Gastroesophageal sphincter (tissue), 4 donors: Measurements from ENCODE around the gene MPPED1. TPM values are rescaled to one million over a fixed set of nuclear protein-coding genes. Genes with fewer than 3 reads are reported as not detected.

ENCODE experiments used
- ATAC-seq: fragments of 150-250 bp; one replicate; pipeline ENCODE4 v1.9.1; 2016; ENCODE audit warnings: mild to moderate bottlenecking, moderate library complexity
- H3K27ac ChIP-seq, 4 donors: fragments of 200-600 bp; sonication (generic) in 3 of 4; 1 replicate in 3 of 4; 2 replicates in 1 of 4; pipeline ENCODE4 v1.5.1; 2016 to 2019
- H3K27me3 ChIP-seq: fragments of 200-600 bp; sonication (generic); one replicate; pipeline ENCODE4 v1.5.1; 2019
- H3K36me3 ChIP-seq, 2 donors: fragments of 200-600 bp; sonication (generic); one replicate each; pipeline ENCODE4 v1.5.1; 2019; ENCODE audit warnings: control low read depth in 1 of 2
- H3K4me1 ChIP-seq, 3 donors: fragments of 200-600 bp; sonication (generic); 1 replicate in 2 of 3; 2 replicates in 1 of 3; pipeline ENCODE4 v1.5.1; 2016 to 2019; ENCODE audit warnings: control low read depth in 2 of 3
- H3K4me3 ChIP-seq, 2 donors: fragments of 200-600 bp; sonication (generic); one replicate each; pipeline ENCODE4 v1.5.1; 2019; ENCODE audit warnings: mild to moderate bottlenecking in 1 of 2, moderate library complexity in 1 of 2
- H3K9me3 ChIP-seq, 3 donors: fragments of 200-600 bp; sonication (generic); one replicate each; pipeline ENCODE4 v1.5.1; 2017 to 2019; ENCODE audit warnings: control low read depth in 2 of 3
- EP300 ChIP-seq: sonication (generic); formaldehyde crosslinking; IDR thresholded peaks from one replicate; pipeline ENCODE4 v1.6.1; 2017; ENCODE audit warnings: antibody characterized with exemption, mild to moderate bottlenecking
- POLR2A ChIP-seq, 2 donors: fragments of 450-650 bp; IDR thresholded peaks; one replicate each; pipeline ENCODE4 v1.6.1; 2017; ENCODE audit warnings: antibody characterized with exemption in 2 of 2, mild to moderate bottlenecking in 2 of 2, moderate library complexity in 1 of 2
- POLR2AphosphoS5 ChIP-seq: sonication (generic); formaldehyde crosslinking; IDR thresholded peaks from one replicate; pipeline ENCODE4 v1.6.1; 2017; ENCODE audit warnings: antibody characterized with exemption
- WGBS, 2 donors: methylation state at CpG; one replicate each; pipeline ENCODE4 v1.1.5; 2018; ENCODE audit warnings: low coverage in 1 of 2; 5-methylcytosine and 5-hydroxymethylcytosine counted together
- total RNA-seq, 4 donors: library from RNA; depleted of rRNA; stranded (reverse); fragments of >200 nt; gene quantifications; one replicate each; pipeline ENCODE4 v1.1.0, GENCODE V29; 2016
- TF ChIP-seq, protein P1 (sequence below), 4 experiments: fragments of 200-600 bp in 2 of 4; fragments of 450-650 bp in 2 of 4; sonication (generic) in 1 of 4; IDR thresholded peaks; one replicate each; pipeline ENCODE4 v1.5.1; 2017 to 2019; ENCODE audit warnings: antibody characterized with exemption in 4 of 4, mild to moderate bottlenecking in 2 of 4, moderate library complexity in 2 of 4

Gene MPPED1
- total RNA-seq, 4 donors from 2014 or later: 0.13 TPM; not detected in 3

DNA sequence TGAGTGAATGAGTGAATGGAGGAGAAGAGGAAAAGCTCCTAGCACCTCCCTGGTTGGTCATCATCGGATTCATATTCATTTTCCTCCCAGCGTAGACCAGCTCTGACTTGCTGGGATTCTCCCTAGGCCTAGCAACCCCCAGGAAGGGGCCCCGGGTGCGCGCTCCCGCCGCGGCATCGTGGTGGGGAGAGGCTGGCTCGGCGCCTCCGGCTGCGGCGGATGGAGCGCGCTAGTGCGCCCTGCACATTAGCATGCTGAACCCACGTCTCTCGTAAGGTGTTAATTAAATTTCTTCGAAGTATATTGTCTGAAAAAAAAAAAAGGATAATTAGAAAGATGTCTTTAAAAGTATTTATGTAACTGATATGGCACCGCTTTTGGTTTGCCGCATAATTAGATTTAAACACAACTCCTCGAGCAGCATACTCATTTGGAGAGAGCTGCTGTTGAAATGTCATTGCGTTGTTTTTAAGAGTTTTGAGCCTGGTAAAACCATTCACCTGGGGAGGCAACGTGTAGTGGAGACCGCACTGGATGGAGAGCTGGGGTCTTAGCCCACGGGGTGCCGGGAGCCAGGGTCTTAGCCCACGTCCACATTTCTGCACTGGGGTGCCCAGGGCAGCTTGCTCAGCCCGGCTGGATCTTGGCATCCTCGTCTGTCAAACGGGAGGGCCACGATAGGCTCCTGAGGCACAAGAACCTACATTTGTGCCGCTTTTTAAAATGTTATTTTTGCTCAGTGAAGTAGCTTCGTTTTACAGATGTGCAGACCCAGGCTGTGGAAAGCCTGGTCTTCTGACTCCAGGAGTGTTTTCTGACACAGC lies 21.8 kb downstream of the MPPED1 start:
- Histone ChIP-seq H3K9me3 (no peaks in the 10 kb centered on the region), H3K4me1 (no peaks in the 10 kb centered on the region), H3K4me3 (no peak overlapping the region), H3K27me3 (peaks cover 88% of the 10 kb centered on the region), H3K27ac (no peak overlapping the region), H3K36me3 (no peaks in the 10 kb centered on the region)
- TF ChIP-seq POLR2A (IDR thresholded peaks at IDR 0.05) (no peak), EP300 (no peak), POLR2AphosphoS5 (no peak)
- TF ChIP-seq, protein P1, sequence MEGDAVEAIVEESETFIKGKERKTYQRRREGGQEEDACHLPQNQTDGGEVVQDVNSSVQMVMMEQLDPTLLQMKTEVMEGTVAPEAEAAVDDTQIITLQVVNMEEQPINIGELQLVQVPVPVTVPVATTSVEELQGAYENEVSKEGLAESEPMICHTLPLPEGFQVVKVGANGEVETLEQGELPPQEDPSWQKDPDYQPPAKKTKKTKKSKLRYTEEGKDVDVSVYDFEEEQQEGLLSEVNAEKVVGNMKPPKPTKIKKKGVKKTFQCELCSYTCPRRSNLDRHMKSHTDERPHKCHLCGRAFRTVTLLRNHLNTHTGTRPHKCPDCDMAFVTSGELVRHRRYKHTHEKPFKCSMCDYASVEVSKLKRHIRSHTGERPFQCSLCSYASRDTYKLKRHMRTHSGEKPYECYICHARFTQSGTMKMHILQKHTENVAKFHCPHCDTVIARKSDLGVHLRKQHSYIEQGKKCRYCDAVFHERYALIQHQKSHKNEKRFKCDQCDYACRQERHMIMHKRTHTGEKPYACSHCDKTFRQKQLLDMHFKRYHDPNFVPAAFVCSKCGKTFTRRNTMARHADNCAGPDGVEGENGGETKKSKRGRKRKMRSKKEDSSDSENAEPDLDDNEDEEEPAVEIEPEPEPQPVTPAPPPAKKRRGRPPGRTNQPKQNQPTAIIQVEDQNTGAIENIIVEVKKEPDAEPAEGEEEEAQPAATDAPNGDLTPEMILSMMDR (IDR thresholded peaks at IDR 0.05): no peak
- no peak for ATAC-seq
- 74 to 81% methylated on average over 14 to 19 of the region's 35 CpGs for WGBS, 2 donors

DNA sequence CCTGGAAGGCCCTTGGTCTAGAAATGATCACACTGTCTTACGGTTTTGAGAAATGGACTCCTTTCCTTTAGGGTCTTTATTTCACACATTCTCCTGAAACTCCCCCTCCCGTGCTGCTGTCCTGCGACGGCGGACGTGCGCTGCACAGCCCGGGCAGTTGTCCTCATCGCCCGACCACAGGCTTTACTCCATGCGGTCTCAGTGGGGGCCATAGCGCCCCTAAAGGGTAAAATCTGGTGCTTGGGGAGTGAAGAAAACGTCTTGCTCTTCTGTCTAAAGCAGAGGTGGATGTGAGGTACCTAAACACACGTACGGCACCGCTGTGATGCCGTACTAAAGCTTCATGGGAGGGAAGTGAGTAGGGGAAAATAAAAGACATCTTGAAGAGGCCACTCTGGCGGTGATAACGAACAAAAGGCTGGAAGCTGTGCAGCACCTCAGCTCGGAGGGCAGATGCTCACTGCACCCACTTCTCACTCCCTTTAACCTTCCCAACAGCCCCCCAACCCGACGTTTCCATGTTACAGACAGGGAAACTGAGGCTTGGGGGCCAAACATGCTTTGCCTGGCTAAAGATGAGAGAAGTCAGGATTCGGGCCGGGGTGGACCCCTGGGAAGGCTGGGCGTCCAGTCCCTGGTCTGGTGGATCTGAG lies 22.6 kb downstream of the MPPED1 start:
- WGBS, 2 donors: 65 to 81% methylated on average over 16 to 19 of the region's 25 CpGs
- no peaks in the 10 kb centered on the region for H3K36me3 ChIP-seq
- H3K9me3 ChIP-seq: no peaks in the 10 kb centered on the region
- no peak overlapping the region for H3K27ac ChIP-seq
- no peak overlapping the region for H3K4me3 ChIP-seq
- TF ChIP-seq, protein P1 (IDR thresholded peaks at IDR 0.05): no peak
- TF ChIP-seq POLR2A (IDR thresholded peaks at IDR 0.05) (no peak), POLR2AphosphoS5 (no peak), EP300 (no peak)
- H3K27me3 ChIP-seq: peaks cover 81% of the 10 kb centered on the region
- ATAC-seq: no peak
- H3K4me1 ChIP-seq: no peaks in the 10 kb centered on the region

DNA sequence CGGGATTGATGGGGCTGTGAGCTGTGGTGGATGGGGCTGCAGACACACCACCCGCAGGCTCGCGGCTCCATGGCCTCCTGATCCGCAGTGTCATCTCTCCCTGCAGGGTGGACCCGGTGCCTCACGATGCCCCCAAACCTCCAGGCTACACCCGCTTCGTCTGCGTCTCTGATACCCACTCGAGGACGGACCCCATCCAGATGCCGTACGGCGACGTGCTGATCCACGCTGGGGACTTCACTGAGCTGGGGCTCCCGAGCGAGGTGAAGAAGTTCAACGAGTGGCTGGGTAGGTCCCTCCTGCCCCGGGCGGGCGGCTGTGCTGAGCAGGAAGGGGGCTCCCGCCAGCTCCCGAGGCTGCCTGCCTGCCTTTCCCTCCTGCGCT lies 23.1 kb downstream of the MPPED1 start:
- H3K4me1 ChIP-seq: no peaks in the 10 kb centered on the region
- H3K36me3 ChIP-seq: no peaks in the 10 kb centered on the region
- peaks cover 78% of the 10 kb centered on the region for H3K27me3 ChIP-seq
- H3K4me3 ChIP-seq: no peak overlapping the region
- no peaks in the 10 kb centered on the region for H3K9me3 ChIP-seq
- no peak for ATAC-seq
- no peak for TF ChIP-seq EP300
- no peak for TF ChIP-seq POLR2AphosphoS5
- TF ChIP-seq, protein P1 (IDR thresholded peaks at IDR 0.05): no peak
- TF ChIP-seq POLR2A (IDR thresholded peaks at IDR 0.05): no peak
- H3K27ac ChIP-seq: no peak overlapping the region
- WGBS, 2 donors: 100% methylated on average over 1 to 2 of the region's 26 CpGs

DNA sequence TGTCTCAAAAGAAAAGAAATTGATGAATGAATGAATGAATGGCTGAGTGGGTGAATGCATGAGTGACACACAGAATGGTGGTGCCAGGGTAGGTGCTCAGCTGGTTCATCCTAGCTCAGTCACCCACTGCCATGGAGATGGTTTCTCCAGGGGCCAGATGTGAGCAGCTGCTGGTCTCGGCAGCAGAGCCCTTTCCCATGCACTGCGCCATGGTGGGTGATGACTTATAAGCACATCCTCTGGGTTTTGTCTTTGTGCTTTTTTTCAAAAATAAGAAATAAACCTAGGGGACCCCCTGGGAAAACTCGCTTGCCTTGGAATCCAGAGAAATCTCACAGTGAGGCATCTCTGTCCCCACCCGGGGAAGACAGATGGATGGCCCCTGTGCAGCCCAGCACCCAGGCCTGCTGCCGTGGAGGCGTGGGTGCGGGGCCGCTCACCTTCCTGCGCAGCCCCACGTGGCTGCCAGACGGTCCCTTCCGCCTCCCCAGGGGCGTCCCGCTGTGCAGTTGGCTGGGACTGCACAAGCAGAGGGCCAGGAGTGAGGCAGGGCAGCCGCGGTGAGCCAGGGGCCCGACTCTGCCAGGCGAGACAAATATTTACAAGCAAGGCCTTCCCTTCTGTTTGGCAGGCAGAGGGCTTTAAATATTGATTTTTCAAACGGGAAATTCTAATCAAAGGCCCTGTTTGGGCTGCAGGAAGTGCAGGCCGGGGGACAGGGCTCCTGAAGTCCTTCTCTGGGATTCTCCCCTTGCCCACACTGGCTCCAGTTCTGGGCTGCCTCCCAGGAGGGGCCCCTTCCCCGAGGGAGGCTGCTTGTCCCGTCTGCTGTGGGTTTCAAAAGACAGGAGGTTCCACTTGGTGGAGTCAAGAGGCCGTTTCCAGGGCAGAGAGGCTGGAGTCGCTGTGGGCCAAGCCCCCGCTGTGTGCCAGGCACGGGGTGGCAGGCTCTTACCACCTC lies 24.3 kb downstream of the MPPED1 start:
- WGBS, 2 donors: 73% methylated on average over 2 of the region's 26 CpGs; no CpG with 5 or more reads in 1 of the 2 donors
- Histone ChIP-seq H3K9me3 (no peaks in the 10 kb centered on the region), H3K4me1 (no peaks in the 10 kb centered on the region), H3K4me3 (no peak overlapping the region), H3K27me3 (peaks cover 79% of the 10 kb centered on the region), H3K27ac (no peak overlapping the region), H3K36me3 (no peaks in the 10 kb centered on the region)
- ATAC-seq: no peak
- TF ChIP-seq POLR2AphosphoS5 (no peak), EP300 (no peak), POLR2A (IDR thresholded peaks at IDR 0.05) (no peak)
- TF ChIP-seq, protein P1 (IDR thresholded peaks at IDR 0.05): no peak
